NCI-H1417 treated with DMSO at 0.1 percent for 48 hours (cell line): ENCODE measurements around the gene CYP3A5.
"Not testable (repeated sequence)": the region's sequence is repeated elsewhere in the genome, so short reads cannot be mapped to it uniquely, and the experiment has no call there.

ENCODE experiments used
- DNase-seq: peaks from one replicate; lab custom pipeline; 2025; lab: John Stamatoyannopoulos, UW

Gene CYP3A5

DNA sequence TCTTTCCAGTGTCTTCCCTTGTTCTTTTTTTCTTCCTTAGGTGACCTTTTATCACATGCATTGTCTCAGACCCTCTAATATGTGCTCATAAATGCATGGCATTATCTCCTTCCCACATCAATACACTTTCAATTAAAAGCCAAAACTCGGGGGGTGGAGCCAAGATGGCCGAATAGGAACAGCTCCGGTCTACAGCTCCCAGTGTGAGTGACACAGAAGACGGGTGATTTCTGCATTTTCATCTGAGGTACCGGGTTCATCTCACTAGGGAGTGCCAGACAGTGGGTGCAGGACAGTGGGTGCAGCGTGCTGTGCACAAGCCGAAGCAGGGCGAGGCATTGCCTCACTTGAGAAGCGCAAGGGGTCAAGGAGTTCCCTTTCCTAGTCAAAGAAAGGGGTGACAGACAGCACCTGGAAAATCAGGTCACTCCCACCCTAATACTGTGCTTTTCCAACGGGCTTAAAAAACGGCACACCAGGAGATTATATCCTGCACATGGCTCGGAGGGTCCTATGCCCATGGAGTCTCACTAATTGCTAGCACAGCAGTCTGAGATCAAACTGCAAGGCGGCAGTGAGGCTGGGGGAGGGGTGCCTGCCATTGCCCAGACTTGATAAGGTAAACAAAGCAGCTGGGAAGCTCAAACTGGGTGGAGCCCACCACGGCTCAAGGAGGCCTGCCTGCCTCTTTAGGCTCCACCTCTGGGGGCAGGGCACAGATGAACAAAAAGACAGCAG, 6.2 kb upstream of the CYP3A5 start:
- not testable (repeated sequence) for DNase-seq

DNA sequence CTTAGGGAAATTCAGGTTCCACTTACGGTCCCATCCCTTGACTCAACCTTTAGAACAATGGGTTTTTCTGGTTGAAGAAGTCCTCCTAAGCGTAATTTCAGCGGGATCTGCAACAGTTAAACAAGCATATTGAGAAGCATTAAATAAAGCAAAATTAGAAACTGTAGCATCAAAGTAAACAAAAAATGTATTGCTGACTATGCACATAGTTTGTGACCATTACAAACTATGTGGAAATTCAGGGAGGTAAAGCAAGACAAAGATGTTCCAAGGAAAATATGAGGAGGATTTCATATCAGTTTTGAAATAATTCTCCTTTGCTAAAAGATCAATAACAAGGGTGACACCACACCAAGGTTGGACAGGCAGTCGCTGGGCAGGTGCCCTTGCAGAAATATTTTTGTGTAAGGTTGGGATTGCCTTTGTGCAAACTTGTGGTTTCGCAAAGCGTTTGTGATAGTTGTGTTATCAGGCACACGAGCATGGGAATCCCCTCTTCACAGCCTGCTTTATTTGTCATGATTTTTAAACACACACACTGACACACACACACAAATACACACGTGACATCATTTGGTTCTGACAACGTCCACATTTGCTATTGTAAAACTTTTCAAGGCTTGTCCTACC, 5.4 kb upstream of the CYP3A5 start:
- no peak for DNase-seq

DNA sequence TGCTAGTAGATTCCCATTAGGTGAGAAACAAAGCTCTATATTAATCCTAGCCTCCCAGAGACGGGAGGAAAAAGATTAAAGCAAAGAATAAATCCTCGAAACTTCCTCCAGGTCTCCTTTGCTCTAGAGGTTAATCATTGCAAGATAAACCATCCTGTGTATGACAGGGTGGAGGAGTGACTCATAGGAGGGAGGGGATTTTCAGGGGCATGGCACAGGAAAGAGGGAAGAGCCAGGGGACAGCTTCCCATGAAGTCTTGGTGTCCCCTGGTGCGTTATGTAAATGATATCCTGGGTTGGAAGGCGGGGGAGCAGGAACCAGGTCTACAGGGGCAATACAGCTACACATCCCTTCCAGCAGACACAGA, 780 bp downstream of the CYP3A5 start:
- DNase-seq: no peak

- DNase-seq: no peak
These were observed 2.1 kb downstream of the CYP3A5 start for GRCh38 chr7:99677648-99678045.

GRCh38 chr7:99677013-99677647, 2.7 kb downstream of the CYP3A5 start:
- DNase-seq: no peak

GRCh38 chr7:99674995-99675742, 4.6 kb downstream of the CYP3A5 start:
- no peak for DNase-seq

DNA sequence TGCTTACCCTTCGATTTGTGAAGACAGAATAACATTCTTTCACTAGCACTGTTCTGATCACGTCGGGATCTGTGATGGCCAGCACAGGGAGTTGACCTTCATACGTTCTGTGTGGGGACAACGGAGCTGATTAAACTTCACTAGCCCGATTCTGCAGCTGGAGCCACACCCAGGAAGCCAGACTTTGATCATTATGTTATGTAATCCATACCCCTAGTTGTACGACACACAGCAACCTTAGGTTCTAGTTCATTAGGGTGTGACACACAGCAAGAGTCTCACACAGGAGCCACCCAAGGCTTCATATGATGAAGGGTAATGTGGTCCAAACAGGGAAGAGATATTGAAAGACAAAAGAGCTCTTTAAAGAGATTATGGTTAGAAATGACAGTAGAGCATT, 7.2 kb downstream of the CYP3A5 start:
- no peak for DNase-seq

- no peak for DNase-seq
These were observed 10.0 kb downstream of the CYP3A5 start for GRCh38 chr7:99669782-99670181.

DNA sequence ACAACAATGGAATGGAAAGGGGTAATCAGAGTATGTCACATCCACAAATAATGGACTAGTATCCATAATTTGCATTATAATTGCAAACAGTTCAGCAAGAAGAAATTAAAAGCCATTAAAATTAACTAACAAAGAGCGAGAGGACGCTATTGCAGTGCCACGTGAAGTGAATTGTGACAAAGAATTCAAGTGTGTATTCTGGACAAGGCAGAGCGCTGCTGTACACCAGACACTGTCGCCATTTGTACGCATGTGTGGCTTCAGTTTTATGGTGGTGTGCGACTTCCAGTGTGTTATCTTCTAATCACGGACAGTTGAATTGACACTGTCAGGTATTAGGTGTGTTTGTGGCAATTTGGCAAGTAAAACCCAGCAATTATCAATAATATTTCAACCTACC, 11.3 kb downstream of the CYP3A5 start:
- no peak for DNase-seq

- no peak for DNase-seq
These were observed 12.6 kb downstream of the CYP3A5 start for GRCh38 chr7:99667179-99667578.

DNA sequence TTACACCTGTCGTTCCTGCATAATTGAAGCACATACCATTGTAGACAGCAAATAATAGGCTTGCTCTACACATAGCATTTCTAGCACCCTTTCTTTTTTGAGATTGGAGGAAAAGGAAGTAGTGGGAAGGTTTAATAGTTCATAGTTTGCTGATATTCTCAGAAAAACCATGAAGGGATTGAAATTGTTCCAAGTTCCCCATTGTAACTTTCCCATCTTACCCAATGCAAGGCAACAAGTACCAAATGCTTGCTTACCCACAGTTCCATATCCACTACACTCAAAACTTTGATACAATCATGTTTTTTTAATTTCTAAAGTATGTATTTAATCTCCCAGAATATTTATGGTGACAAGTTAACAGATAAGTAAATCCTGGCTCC, 13.8 kb downstream of the CYP3A5 start:
- DNase-seq: no peak

DNA sequence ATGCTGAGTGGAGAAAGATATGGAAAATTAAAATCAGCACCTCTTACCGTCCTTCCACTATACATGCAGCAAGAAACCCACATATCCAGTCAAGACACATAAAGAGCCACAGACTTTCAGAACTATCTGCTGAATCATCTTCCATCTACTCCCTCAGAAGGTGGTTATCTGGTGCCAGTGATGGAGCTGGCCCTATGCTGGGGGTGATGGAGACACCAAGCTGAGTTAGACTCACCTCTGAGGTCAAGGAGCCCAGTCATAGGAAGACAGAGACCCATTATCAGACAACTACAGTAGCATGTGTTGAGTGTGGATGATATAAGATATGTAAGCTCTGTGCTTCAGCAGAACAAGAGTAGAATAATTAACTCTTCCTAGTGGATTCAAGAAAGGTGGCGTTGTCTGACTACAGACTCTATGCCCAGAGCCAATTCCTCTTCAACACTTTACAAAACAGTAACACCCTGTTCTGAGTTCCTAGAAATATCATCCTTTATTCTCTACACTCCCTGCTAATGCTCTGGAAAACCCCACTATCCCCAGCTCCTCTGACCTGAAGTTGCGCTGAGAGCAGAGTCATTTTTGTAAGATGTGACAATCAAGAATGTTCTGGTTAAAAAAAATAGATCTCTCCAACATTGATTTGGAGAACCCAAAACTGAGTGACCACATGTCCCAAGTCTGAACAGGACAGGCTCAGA, 14.3 kb downstream of the CYP3A5 start:
- DNase-seq: no peak

GRCh38 chr7:99657879-99658278, 21.9 kb downstream of the CYP3A5 start:
- not testable (repeated sequence) for DNase-seq

DNA sequence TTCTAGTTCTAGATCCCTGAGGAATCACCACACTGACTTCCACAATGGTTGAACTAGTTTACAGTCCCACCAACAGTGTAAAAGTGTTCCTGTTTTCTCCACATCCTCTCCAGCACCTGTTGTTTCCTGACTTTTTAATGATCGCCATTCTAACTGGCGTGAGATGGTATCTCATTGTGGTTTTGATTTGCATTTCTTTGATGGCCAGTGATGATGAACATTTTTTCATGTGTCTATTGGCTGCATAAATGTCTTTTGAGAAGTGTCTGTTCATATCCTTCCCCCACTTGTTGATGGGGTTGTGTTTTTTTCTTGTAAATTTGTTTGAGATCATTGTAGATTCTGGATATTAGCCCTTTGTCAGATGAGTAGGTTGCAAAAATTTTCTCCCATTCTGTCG, 25.2 kb downstream of the CYP3A5 start:
- not testable (repeated sequence) for DNase-seq

- no peak for DNase-seq
These were observed 26.0 kb downstream of the CYP3A5 start for GRCh38 chr7:99653754-99654153.

DNA sequence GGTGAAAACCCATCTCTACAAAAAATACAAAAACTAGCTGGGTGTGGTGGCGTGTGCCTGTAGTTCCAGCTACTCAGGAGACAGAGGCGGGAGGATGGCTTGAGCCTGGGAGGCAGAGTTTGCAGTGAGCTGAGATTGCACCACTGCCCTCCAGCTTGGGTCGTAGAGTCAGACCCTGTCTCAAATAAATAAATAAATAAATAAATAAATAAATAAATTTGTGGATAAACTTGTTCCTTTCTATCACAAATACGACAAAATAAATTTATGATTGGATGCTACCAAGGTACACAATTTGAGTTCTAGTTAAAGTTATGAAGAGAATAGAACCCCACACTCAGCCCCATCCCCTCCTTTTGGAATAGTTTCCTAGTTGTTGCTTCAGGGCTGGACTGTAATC, 26.5 kb downstream of the CYP3A5 start:
- not testable (repeated sequence) for DNase-seq

DNA sequence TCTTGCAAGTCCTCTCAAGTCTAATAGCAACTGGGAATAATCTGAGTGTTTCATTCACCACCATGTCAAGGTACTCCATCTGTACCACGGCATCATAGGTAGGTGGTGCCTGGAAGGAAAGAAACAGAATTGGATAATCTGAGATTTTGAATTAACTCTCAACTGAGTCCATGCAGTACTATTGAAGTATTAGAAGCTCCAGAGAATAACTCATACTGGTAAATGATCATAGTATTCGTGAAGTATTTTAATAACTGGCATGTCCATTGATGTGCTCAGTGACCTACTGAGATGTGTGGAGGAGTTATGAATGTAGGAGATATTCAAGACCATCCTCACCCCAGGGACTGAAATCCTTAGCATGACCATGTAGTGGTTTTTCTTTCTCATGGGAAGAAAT, 27.1 kb downstream of the CYP3A5 start:
- DNase-seq: no peak

- no peak for DNase-seq
These were observed 28.5 kb downstream of the CYP3A5 start for GRCh38 chr7:99651290-99651689.

DNA sequence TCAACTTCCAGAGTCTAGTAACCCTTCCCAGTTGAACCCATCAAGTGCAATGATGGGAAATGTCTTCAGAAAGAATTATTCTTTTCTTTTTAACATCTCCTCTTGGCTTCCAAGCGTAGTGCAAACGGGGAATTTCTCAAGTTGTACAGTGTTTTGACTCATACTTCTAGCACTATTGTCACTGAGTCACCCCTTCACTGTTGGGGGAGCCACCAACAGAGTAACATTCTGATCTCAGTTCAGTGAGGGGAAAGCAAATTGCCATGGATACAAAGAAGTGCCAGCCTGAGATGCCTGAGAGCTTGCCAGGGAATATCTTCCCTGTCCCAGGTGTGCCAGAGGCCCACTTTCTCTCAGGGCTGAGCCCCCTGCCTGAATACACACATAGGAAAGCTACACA, 31.0 kb downstream of the CYP3A5 start:
- no peak for DNase-seq

DNA sequence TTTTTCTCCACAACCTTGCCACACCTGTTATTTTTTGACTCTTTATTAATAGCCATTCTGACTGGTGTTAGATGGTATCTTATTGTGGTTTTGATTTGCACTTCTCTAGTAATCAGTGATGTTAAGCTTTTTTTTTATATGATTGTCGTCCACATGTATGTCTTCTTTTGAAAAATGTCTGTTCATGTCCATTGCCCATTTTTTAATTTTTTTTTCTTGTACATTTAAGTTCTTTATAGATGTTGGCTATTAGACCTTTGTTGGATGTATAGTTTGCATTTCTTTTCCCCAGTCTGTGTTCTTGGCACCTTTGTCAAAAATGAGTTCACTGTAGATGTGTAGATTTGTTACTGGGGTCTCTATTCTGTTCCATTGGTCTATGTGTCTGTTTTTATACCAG, 34.2 kb downstream of the CYP3A5 start:
- no peak for DNase-seq

DNA sequence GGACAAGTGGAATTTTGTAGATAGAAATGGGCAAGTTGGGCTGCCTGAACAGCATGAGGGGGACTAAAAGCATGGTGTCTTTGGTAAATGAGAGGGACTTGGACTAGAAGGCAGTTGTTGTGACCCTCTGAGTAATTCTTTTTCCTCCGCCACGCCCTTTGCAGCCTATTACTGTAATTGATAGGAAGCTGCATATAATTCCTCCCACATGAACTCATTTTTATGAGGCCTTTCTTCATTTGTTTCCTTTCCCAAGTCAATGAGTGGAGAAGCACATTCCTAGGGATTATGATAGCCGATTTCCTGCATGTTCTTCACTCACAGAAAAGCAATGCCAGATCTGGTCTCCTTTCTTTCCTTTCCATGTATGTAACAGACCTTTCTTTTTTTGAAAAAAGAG, 35.4 kb downstream of the CYP3A5 start:
- no peak for DNase-seq

GRCh38 chr7:99643464-99643863, 36.3 kb downstream of the CYP3A5 start:
- no peak for DNase-seq
